GM13976 (cell line): Measurements from ENCODE around the gene PRKCH.

ENCODE experiments used
- DNase-seq: peaks from one replicate; pipeline ENCODE4 v3.0.0; 2012; ENCODE audit warnings: low spot score
- CTCF ChIP-seq: IDR thresholded peaks from 2 replicates; pipeline ENCODE4 v1.5.1; 2012; ENCODE audit warnings: borderline replicate concordance, mild to moderate bottlenecking; ENCODE audit not compliant: insufficient read depth; ENCODE audit errors: extremely low read depth, missing control alignments, control extremely low read depth
- in situ Hi-C: fragments of 300-500 bp; cut with MboI; formaldehyde crosslinking; loops from one replicate; pipeline ENCODE4 v1.12.0; 2022; ENCODE audit warnings: low sequenced_read_pairs, mixed read lengths, inconsistent platforms; ENCODE audit not compliant: unreplicated experiment

The PRKCH gene

DNA sequence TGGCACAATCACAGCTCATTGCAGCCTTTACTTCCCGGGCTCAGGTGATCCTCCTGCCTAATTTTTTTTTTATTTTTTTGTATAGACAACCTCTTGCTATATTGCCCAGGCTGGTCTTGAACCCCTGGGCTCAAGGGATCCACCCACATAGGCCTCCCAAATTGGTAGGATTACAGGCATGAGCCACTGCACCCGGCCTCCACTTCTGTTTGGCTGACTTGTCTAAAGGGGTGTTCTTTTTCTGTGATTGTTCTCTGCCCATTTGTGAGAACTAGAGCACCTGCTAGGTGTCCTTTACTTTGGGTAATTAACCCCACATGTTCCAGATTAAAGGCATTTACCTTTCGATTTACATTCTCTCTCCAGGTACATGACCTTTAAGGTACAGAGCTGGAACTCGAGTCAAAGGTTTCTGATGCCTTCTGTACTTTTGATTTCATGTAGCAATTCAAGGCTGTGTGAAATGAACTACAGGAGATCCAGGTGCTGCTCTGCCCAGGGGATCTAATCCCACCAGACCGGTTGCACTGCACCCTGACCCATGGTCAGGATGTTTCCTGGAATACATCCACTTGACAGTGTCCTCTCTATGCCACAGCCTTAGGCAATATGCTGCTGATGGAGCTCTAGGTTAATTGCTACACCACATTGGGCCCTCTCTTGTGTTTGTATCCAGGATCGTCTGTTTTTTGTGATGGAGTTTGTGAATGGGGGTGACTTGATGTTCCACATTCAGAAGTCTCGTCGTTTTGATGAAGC is 163.6 kb downstream of the PRKCH start:
- in situ Hi-C loops, result no loop called here
- no peak for TF ChIP-seq CTCF

GRCh38 chr14:61485661-61486060 is 164.3 kb downstream of the PRKCH start:
- no peak for TF ChIP-seq CTCF
- in situ Hi-C loops, result no loop called here

More for the DNA sequence above, 163.6 kb downstream of the PRKCH start:
- no peak for DNase-seq

DNA sequence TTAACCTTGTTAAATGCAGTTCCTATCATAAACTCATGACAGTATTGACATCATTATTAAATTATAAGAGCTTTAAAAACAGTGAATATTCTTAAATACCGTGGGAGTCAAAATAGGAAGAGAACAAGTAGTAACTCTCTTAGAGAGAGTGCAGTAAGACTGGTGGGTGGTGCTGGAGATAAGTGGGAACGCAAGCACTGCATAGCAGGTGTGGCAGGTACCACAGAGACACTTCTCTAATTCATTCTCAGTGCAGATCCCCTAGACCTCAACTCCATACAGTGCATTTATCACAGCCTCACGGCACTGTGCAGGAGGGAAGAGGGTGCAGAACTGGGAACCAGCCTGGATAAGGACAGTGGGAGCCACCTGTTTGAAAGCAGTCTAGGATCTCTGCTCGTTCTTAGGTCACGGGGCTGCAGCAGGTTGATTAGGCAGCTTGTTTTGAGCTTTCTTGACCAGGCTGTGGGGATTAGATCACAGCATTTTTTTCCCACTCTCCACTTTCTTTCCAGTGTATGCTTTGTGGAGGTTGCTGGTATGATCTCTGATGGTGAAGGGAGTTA is 165.6 kb downstream of the PRKCH start:
- no peak for TF ChIP-seq CTCF
- DNase-seq, result no peak
- in situ Hi-C loops, result no loop called here

More at GRCh38 chr14:61485661-61486060, 164.3 kb downstream of the PRKCH start:
- DNase-seq, result no peak

GRCh38 chr14:61488417-61489401 is 167.3 kb downstream of the PRKCH start:
- in situ Hi-C loops, result no loop called here
- DNase-seq, result no peak
- TF ChIP-seq CTCF, result no peak

GRCh38 chr14:61489512-61489911 is 168.1 kb downstream of the PRKCH start:
- in situ Hi-C loops, result no loop called here
- no peak for DNase-seq
- TF ChIP-seq CTCF, result no peak

DNA sequence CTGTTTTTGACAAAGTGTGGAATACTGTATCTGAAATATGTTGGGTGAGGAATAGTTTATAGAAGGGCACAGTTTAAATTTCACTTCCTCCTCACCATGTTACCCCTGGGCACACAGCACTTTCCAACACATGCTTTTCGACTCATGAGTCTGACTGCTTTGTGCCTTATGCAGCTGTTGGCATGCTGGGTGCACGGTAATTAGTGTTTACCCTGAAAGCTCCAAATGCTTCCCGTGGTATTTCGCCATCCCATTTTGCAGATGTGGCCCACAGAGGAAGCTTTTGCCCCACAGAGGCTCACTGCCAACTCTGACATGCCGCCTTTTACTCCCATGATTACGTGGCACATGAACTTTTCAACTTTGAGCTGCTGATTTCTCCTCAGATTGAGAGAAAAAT is 168.6 kb downstream of the PRKCH start:
- TF ChIP-seq CTCF, result no peak
- in situ Hi-C loops, result no loop called here
- no peak for DNase-seq
